H1 (cell line): ENCODE results near the gene UBASH3A. TPM values are rescaled to one million over a fixed set of nuclear protein-coding genes. Genes with fewer than 3 reads are reported as not detected.

ENCODE experiments used
- EGR1 ChIP-seq: IDR thresholded peaks from 2 replicates; pipeline ENCODE4 v1.6.1; 2011; ENCODE audit warnings: low read depth, low read length, borderline replicate concordance
- FOSL1 ChIP-seq: IDR thresholded peaks from 2 replicates; pipeline ENCODE4 v1.6.1; 2011; ENCODE audit warnings: mild to moderate bottlenecking, low read depth, low read length, moderate library complexity; ENCODE audit not compliant: insufficient read depth
- JUND ChIP-seq: IDR thresholded peaks from 2 replicates; pipeline ENCODE4 v1.6.1; 2011; ENCODE audit warnings: mild to moderate bottlenecking, improper control_type of control experiment, low read length
- RBBP5 ChIP-seq: IDR thresholded peaks from 2 replicates; pipeline ENCODE4 v1.7.1; 2012; ENCODE audit warnings: low read depth, mild to moderate bottlenecking, inconsistent platforms, low read length, moderate library complexity, borderline replicate concordance
- SIX5 ChIP-seq: IDR thresholded peaks from 2 replicates; pipeline ENCODE4 v1.6.1; 2011; ENCODE audit warnings: mild to moderate bottlenecking, low read depth, low read length
- polyA plus RNA-seq, 7 experiments: library from polyadenylated mRNA; depleted of rRNA in 3 of 7; stranded (reverse) in 5 of 7; unstranded in 2 of 7; fragments of >200 nt in 5 of 7; fragments of 200-250 nt in 2 of 7; gene quantifications; 1 replicate in 5 of 7; 2 replicates in 1 of 7; 4 replicates in 1 of 7; pipeline versions ENCODE4 v1.2.1 to v1.2.3, GENCODE V29; 2011 to 2013; ENCODE audit warnings: missing spikeins in 2 of 7, mixed read lengths in 2 of 7
- total RNA-seq: library from RNA; stranded (reverse); fragmentation: NEBNext Ultra II Directional; extraction: Animal tissue kit (Norgen Biotek cat#: 25700); gene quantifications from 2 replicates; pipeline ENCODE4 v1.2.1, GENCODE V29; 2021
- TF ChIP-seq, protein P1 (sequence below): IDR thresholded peaks from 2 replicates; pipeline ENCODE4 v1.6.1; 2011; ENCODE audit warnings: low read length, improper control_type of control experiment

The UBASH3A gene
- total and polyA plus RNA-seq, 2 of the 8 experiments (the other 6 are each of a cell fraction or from before 2014, with no cell fraction given): not detected

DNA sequence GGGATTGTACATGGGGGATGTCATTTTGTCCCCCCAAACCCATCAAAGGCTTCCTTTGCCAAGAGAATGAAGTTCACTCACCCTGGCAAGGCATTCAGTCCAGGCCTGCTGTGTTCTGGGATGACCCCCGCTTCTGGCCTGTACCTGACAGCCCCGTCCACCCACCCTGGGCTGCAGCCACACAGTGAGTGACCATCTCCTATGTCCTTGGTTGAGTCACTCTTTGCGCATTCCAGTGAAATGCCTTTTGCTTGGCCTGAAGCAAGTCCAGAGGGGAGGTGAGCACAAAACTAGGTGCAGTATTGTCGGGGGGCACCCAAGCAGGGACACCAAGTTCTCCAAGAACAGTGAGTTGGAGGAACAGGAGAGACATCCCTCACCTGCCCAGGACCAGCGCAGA, 18.1 kb upstream of the UBASH3A start (continued):
- TF ChIP-seq SIX5: no peak
- TF ChIP-seq, protein P1, sequence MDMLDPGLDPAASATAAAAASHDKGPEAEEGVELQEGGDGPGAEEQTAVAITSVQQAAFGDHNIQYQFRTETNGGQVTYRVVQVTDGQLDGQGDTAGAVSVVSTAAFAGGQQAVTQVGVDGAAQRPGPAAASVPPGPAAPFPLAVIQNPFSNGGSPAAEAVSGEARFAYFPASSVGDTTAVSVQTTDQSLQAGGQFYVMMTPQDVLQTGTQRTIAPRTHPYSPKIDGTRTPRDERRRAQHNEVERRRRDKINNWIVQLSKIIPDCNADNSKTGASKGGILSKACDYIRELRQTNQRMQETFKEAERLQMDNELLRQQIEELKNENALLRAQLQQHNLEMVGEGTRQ: no peak
- no peak for TF ChIP-seq JUND
- TF ChIP-seq FOSL1: no peak
- no peak for TF ChIP-seq RBBP5
- TF ChIP-seq EGR1: no peak
